ENCODE measurements around the gene DDIAS. TPM values are rescaled to one million over a fixed set of nuclear protein-coding genes. Genes with fewer than 3 reads are reported as not detected.
"Not testable (repeated sequence)": the region's sequence is repeated elsewhere in the genome, so short reads cannot be mapped to it uniquely, and the experiment has no call there.

DDIAS gene
- polyA plus RNA-seq, 6 donors from 2014 or later = 3.9 to 9.9 (median 7.8) TPM

DNA sequence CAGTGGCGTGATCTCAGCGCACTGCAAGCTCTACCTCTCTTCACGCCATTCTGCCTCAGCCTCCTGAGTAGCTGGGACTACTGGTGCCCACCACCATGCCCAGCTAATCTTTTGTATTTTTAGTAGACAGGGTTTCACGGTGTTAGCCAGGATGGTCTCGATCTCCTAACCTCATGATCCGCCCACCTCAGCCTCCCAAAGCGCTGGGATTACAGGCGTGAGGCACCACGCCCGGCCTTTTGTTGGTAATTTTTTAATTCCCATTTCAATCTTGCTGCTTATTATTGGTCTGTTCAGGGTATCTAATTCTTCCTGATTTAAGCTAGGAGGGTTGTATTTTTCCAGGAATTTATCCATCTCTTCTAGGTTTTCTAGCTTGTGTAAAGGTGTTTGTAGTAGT lies 18.2 kb downstream of the DDIAS start:
- peak overlapping the region; percentile 86 to 97 (median 95) for H3K27ac Mint-ChIP-seq
- ATAC-seq (ENCODE audit: low read depth in 2 of 2); DNase-seq; H3K27me3 Mint-ChIP-seq: not testable (repeated sequence)
- peak overlapping the region; percentile 32 to 89 (median 80) for H3K4me3 Mint-ChIP-seq
- peaks cover 17 to 34% of the 10 kb centered on the region in 2 donors for H3K36me3 Mint-ChIP-seq
- H3K9me3 Mint-ChIP-seq = peaks cover 8 to 27% (median 19%) of the 10 kb centered on the region in 7 donors
- H3K4me1 Mint-ChIP-seq = peaks cover 45 to 68% (median 62%) of the 10 kb centered on the region in 3 donors

GRCh38 chr11:82920227-82920626 lies 18.7 kb downstream of the DDIAS start:
- peak; percentile 66 for DNase-seq
- Mint-ChIP-seq H3K4me3 (peak overlapping the region; percentile 32 to 89 (median 80)), H3K27ac (peak overlapping the region; percentile 86 to 97 (median 95)), H3K9me3 (peaks cover 8 to 27% (median 19%) of the 10 kb centered on the region in 7 donors), H3K36me3 (peaks cover 17 to 34% of the 10 kb centered on the region in 2 donors), H3K4me1 (peaks cover 48 to 72% (median 62%) of the 10 kb centered on the region in 3 donors)
- peak; percentile 19 to 43 for ATAC-seq (ENCODE audit: low read depth in 2 of 2)
- not testable (repeated sequence) for H3K27me3 Mint-ChIP-seq

DNA sequence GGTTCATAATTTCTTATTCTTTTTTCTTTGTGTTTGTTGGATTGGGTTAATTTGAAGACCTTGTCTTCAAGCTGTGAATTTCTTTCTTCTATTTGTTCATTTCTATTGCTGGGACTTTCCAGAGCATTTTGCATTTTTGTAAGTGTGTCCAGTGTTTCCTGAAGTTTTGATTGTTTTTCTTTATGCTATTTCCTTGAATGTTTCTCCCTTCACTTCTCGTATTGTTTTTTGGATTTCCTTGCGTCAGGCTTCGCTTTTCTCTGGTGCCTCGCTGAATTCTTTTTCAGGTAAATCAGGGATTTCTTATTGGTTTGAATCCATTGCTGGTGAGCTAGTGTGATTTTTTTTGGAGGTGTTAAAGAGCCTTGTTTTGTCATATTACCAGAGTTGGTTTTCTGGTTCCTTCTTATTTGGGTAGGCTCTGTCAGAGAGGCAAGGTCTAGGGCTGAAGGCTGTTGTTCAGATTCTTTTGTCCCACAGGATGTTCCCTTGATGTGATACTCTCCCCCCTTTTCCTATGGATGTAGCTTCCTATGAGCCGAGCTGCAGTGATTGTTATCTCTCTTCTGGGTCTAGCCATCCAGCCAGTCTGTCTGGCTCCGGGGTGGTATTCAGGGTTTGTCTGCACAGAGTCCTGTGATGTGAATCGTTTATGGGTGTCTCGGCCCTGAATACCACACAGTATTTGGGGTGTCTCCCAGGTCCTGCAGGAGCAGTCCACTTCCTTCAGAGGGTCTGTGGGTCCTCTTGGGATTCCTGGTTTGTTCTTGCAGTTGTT lies 21.0 kb downstream of the DDIAS start:
- ATAC-seq (ENCODE audit: low read depth in 2 of 2); H3K27me3 Mint-ChIP-seq; DNase-seq: not testable (repeated sequence)
- peak overlapping the region; percentile 37 to 83 (median 74) for H3K4me3 Mint-ChIP-seq
- peaks cover 8 to 24% (median 19%) of the 10 kb centered on the region in 7 donors for H3K9me3 Mint-ChIP-seq
- peak overlapping the region; percentile 89 to 96 (median 94) for H3K27ac Mint-ChIP-seq
- H3K4me1 Mint-ChIP-seq = peaks cover 56 to 80% (median 68%) of the 10 kb centered on the region in 3 donors
- H3K36me3 Mint-ChIP-seq = peaks cover 17 to 32% of the 10 kb centered on the region in 2 donors

- peak overlapping the region in 5 of 6 donors; percentile 41 to 96 (median 84) for H3K27ac Mint-ChIP-seq
These were observed 23.1 kb downstream of the DDIAS start for GRCh38 chr11:82924522-82925224.

DNA sequence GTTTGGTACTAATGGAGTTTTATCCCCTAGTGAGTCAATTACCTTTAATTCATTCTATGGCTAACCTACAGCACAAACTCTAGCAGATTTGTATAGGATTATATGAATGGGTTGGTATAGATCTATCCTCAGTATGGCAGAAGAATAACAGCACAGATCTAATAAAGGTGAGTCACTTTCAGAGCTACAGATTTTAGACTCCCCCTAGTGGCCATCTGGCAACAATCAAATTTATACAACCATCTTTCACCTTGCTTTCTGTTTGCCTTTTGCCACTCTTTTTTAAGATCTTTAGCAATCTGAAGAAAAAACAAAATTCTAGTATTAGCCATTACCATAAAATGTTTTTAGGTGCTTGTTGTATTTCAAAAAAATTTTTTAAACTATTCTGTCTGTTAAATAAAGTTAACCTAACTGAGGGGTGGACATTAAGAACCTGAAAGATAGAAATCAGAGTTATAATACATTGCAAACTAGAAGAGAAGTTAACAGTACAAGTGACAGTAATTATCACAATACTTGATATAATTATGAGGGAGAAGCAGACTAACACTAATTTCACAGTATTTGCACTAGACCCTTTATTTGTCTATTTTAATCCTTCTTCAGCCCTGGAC lies 25.8 kb downstream of the DDIAS start:
- ATAC-seq (ENCODE audit: low read depth in 2 of 2) (peak; percentile 70 to 76), DNase-seq (peak; percentile 56)
- peak overlapping the region; percentile 40 to 78 (median 67) for H3K4me3 Mint-ChIP-seq
- H3K4me1 Mint-ChIP-seq = peaks cover 47 to 82% (median 49%) of the 10 kb centered on the region in 3 donors
- H3K27ac Mint-ChIP-seq = peak overlapping the region; percentile 54 to 89 (median 78)
- no peaks in the 10 kb centered on the region for H3K9me3 Mint-ChIP-seq
- H3K36me3 Mint-ChIP-seq = peaks cover 0 to 4% of the 10 kb centered on the region in 2 donors
- no peaks in the 10 kb centered on the region for H3K27me3 Mint-ChIP-seq

More at GRCh38 chr11:82924522-82925224, 23.1 kb downstream of the DDIAS start:
- peaks cover 9 to 17% of the 10 kb centered on the region in 2 donors for H3K36me3 Mint-ChIP-seq
- ATAC-seq (ENCODE audit: low read depth in 2 of 2) (peak; percentile 71 to 77), DNase-seq (no peak)
- peaks cover 2 to 7% (median 4%) of the 10 kb centered on the region in 7 donors for H3K9me3 Mint-ChIP-seq
- H3K4me3 Mint-ChIP-seq = peak overlapping the region in 7 of 8 donors; percentile 6 to 73 (median 57)
- peaks cover 51 to 86% (median 59%) of the 10 kb centered on the region in 3 donors for H3K4me1 Mint-ChIP-seq
- H3K27me3 Mint-ChIP-seq = no peaks in the 10 kb centered on the region

GRCh38 chr11:82929121-82929520 lies 27.6 kb downstream of the DDIAS start:
- H3K36me3 Mint-ChIP-seq = peaks cover 0 to 8% of the 10 kb centered on the region in 2 donors

GRCh38 chr11:82930229-82930628 lies 28.7 kb downstream of the DDIAS start:
- peak overlapping the region; percentile 73 to 95 (median 88) for H3K27ac Mint-ChIP-seq
- no peaks in the 10 kb centered on the region for H3K9me3 Mint-ChIP-seq
- no peak for DNase-seq
- H3K36me3 Mint-ChIP-seq = peaks cover 0 to 8% of the 10 kb centered on the region in 2 donors
- ATAC-seq (ENCODE audit: low read depth in 2 of 2) = peak; percentile 72 to 79
- peaks cover 32 to 71% (median 38%) of the 10 kb centered on the region in 3 donors for H3K4me1 Mint-ChIP-seq
- peak overlapping the region; percentile 18 to 81 (median 52) for H3K4me3 Mint-ChIP-seq
- H3K27me3 Mint-ChIP-seq = no peaks in the 10 kb centered on the region

More at GRCh38 chr11:82929121-82929520, 27.6 kb downstream of the DDIAS start:
- H3K9me3 Mint-ChIP-seq = no peaks in the 10 kb centered on the region
- H3K27ac Mint-ChIP-seq = peak overlapping the region; percentile 61 to 94 (median 84)
- H3K4me3 Mint-ChIP-seq = peak overlapping the region in 5 of 8 donors; percentile 53 to 79 (median 61)
- ATAC-seq (ENCODE audit: low read depth in 2 of 2) (no peak), DNase-seq (no peak)
- no peaks in the 10 kb centered on the region for H3K27me3 Mint-ChIP-seq
- H3K4me1 Mint-ChIP-seq = peaks cover 36 to 80% (median 43%) of the 10 kb centered on the region in 3 donors

DNA sequence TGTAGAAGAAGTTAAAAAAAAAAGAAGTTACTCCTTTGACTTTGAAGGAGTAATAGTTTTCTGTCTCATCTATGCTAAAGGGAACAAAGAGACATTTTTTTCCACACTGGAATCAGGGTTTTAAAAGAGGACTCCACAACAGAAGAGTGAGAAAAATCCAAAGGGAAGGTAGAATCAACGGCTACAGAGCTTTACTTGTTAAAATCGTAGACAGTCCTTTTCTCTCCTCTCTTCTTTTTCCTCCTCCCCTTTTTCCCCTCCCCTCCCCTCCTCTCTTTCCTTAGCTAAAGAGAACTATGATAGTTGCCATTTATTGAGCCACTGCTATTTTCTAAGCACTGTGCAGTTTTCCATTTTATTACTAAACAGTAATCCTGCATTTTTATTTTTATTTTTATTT lies 29.2 kb downstream of the DDIAS start:
- peak overlapping the region; percentile 18 to 81 (median 49) for H3K4me3 Mint-ChIP-seq
- peak overlapping the region; percentile 42 to 95 (median 84) for H3K27ac Mint-ChIP-seq
- H3K4me1 Mint-ChIP-seq = peaks cover 33 to 67% (median 38%) of the 10 kb centered on the region in 3 donors
- H3K9me3 Mint-ChIP-seq = no peaks in the 10 kb centered on the region
- peaks cover 0 to 8% of the 10 kb centered on the region in 2 donors for H3K36me3 Mint-ChIP-seq
- DNase-seq (no peak), ATAC-seq (ENCODE audit: low read depth in 2 of 2) (no peak)
- no peaks in the 10 kb centered on the region for H3K27me3 Mint-ChIP-seq

DNA sequence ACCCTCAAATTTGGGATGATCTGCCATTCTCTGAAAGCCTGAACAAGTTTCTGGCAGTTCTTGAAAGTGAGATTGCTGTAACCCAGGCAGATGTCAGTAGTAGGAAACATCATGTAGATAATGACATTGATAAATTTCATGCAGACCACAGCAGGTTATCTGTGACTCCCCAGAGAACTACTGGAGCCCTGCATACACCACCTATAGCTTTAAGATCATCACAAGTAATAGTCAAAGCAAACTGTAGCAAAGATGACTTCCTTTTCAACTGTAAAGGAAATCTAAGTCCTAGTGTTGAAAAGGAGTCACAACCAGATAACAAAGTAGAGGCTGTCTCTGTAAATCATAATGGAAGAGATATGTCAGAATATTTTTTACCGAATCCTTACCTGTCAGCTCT lies 31.0 kb downstream of the DDIAS start:
- peak overlapping the region in 1 of 8 donors; percentile 45 for H3K4me3 Mint-ChIP-seq
- no peak for ATAC-seq (ENCODE audit: low read depth in 2 of 2)

GRCh38 chr11:82936261-82936660 lies 34.7 kb downstream of the DDIAS start:
- Mint-ChIP-seq H3K9me3 (peaks cover 0 to 6% (median 0%) of the 10 kb centered on the region in 7 donors), H3K27ac (no peak overlapping the region), H3K4me1 (peaks cover 19 to 28% (median 23%) of the 10 kb centered on the region in 3 donors), H3K4me3 (no peak overlapping the region), H3K36me3 (peaks cover 0 to 8% of the 10 kb centered on the region in 2 donors), H3K27me3 (no peaks in the 10 kb centered on the region)
- no peak for DNase-seq
- no peak for ATAC-seq (ENCODE audit: low read depth in 2 of 2)

More for the DNA sequence above, 31.0 kb downstream of the DDIAS start:
- Mint-ChIP-seq H3K36me3 (peaks cover 0 to 8% of the 10 kb centered on the region in 2 donors), H3K9me3 (no peaks in the 10 kb centered on the region), H3K27ac (peak overlapping the region in 4 of 6 donors; percentile 47 to 85 (median 72)), H3K27me3 (no peaks in the 10 kb centered on the region), H3K4me1 (peaks cover 30 to 61% (median 34%) of the 10 kb centered on the region in 3 donors)
- DNase-seq = no peak

- H3K27me3 Mint-ChIP-seq = no peaks in the 10 kb centered on the region
- H3K27ac Mint-ChIP-seq = peak overlapping the region in 1 of 6 donors; percentile 12
These were observed 36.0 kb downstream of the DDIAS start for GRCh38 chr11:82937554-82937953.

DNA sequence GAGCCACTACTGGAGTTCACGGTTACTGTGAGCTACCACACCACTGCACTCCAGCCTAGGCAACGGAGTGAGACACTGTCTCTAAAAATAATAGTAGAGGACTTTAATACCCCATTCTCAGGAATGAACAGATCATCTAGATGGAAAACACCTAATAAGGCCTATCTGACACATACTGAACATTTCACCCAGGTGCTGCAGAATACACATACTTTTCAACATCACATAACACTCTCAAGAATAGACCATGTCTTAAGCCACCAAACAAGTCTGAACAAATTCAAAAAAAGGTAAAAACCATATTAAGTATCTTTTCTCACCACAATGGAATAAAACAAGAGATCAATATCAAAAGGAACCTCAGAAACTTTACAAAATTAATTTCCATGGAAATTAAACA lies 37.9 kb downstream of the DDIAS start:
- Mint-ChIP-seq H3K27ac (no peak overlapping the region), H3K9me3 (peaks cover 0 to 24% (median 4%) of the 10 kb centered on the region in 7 donors), H3K36me3 (peaks cover 0 to 5% of the 10 kb centered on the region in 2 donors), H3K4me1 (peaks cover 3 to 17% (median 5%) of the 10 kb centered on the region in 3 donors), H3K4me3 (no peak overlapping the region), H3K27me3 (no peaks in the 10 kb centered on the region)
- DNase-seq (no peak), ATAC-seq (ENCODE audit: low read depth in 2 of 2) (no peak)

More at GRCh38 chr11:82937554-82937953, 36.0 kb downstream of the DDIAS start:
- Mint-ChIP-seq H3K9me3 (peaks cover 0 to 13% (median 0%) of the 10 kb centered on the region in 7 donors), H3K36me3 (peaks cover 0 to 7% of the 10 kb centered on the region in 2 donors), H3K4me3 (no peak overlapping the region), H3K4me1 (peaks cover 9 to 15% (median 12%) of the 10 kb centered on the region in 3 donors)
- ATAC-seq (ENCODE audit: low read depth in 2 of 2) (no peak), DNase-seq (no peak)
